HL-60 (cell line): ENCODE data around the gene EVI5.

Source experiments
- CTCF ChIP-seq: IDR thresholded peaks from one replicate; pipeline ENCODE4 v1.5.1; 2011; ENCODE audit warnings: low read length, control low read depth, inconsistent platforms; ENCODE audit not compliant: insufficient read depth
- REST ChIP-seq: IDR thresholded peaks from 2 replicates; pipeline ENCODE4 v1.6.1; 2012; ENCODE audit warnings: low read depth; ENCODE audit not compliant: insufficient replicate concordance

GRCh38 chr1:92475029-92475428 is 309.9 kb downstream of the EVI5 start:
- TF ChIP-seq CTCF = no peak
- TF ChIP-seq REST = no peak
